Suprapubic skin (tissue), 4 donors: ENCODE results near the gene EIF2S1. TPM values are rescaled to one million over a fixed set of nuclear protein-coding genes. Genes with fewer than 3 reads are reported as not detected.

ENCODE experiments used
- DNase-seq, 2 donors: peaks; one replicate each; pipeline ENCODE4 v3.0.0-alpha.2; 2019; ENCODE audit warnings: low spot score in 2 of 2
- H3K27ac ChIP-seq: fragments of 200-600 bp; sonication (generic); one replicate; pipeline ENCODE4 v1.5.1; 2019
- H3K27me3 ChIP-seq: fragments of 200-600 bp; sonication (generic); one replicate; pipeline ENCODE4 v1.5.1; 2019
- H3K36me3 ChIP-seq: fragments of 200-600 bp; sonication (generic); one replicate; pipeline ENCODE4 v1.5.1; 2019
- H3K4me1 ChIP-seq: fragments of 200-600 bp; sonication (generic); one replicate; pipeline ENCODE4 v1.5.1; 2019
- H3K4me3 ChIP-seq: fragments of 200-600 bp; sonication (generic); one replicate; pipeline ENCODE4 v1.5.1; 2019; ENCODE audit warnings: mild to moderate bottlenecking
- H3K9me3 ChIP-seq: fragments of 200-600 bp; sonication (generic); one replicate; pipeline ENCODE4 v1.5.1; 2019
- CTCF ChIP-seq, 2 donors: fragments of 200-600 bp in 1 of 2; fragments of 450-650 bp in 1 of 2; sonication (generic) in 1 of 2; IDR thresholded peaks; one replicate each; pipeline ENCODE4 v1.5.1; 2016 to 2019; ENCODE audit warnings: antibody characterized with exemption in 2 of 2, mild to moderate bottlenecking in 1 of 2, moderate library complexity in 1 of 2
- EP300 ChIP-seq: sonication (generic); formaldehyde crosslinking; IDR thresholded peaks from one replicate; pipeline ENCODE4 v1.6.1; 2017; ENCODE audit warnings: antibody characterized with exemption
- POLR2A ChIP-seq, 2 donors: fragments of 450-650 bp; IDR thresholded peaks; one replicate each; pipeline ENCODE4 v1.6.1; 2017; ENCODE audit warnings: antibody characterized with exemption in 2 of 2, mild to moderate bottlenecking in 2 of 2, moderate library complexity in 2 of 2
- POLR2AphosphoS5 ChIP-seq, 3 donors: sonication (generic); formaldehyde crosslinking; IDR thresholded peaks; one replicate each; pipeline ENCODE4 v1.6.1; 2017; ENCODE audit warnings: antibody characterized with exemption in 3 of 3
- WGBS: methylation state at CpG from one replicate; pipeline ENCODE4 v1.1.5; 2018; 5-methylcytosine and 5-hydroxymethylcytosine counted together
- total RNA-seq, 4 donors: library from RNA; depleted of rRNA; stranded (reverse); fragments of >200 nt; gene quantifications; one replicate each; pipeline ENCODE4 v1.1.0, GENCODE V29; 2016

Gene EIF2S1
- total RNA-seq, 4 donors from 2014 or later: 54.1 to 89.9 (median 60.1) TPM

GRCh38 chr14:67345583-67345982 lies 14.5 kb upstream of the EIF2S1 start:
- H3K36me3 ChIP-seq: peaks cover 78% of the 10 kb centered on the region
- H3K4me1 ChIP-seq: peaks cover 26% of the 10 kb centered on the region
- no peaks in the 10 kb centered on the region for H3K9me3 ChIP-seq
- TF ChIP-seq POLR2A (IDR thresholded peaks at IDR 0.05): no peak
- no peak for TF ChIP-seq EP300
- no peak for TF ChIP-seq CTCF (IDR thresholded peaks at IDR 0.05)
- no peak for TF ChIP-seq POLR2AphosphoS5 (IDR thresholded peaks at IDR 0.05)
- peak overlapping the region; percentile 18 for H3K27ac ChIP-seq
- DNase-seq: no peak
- no peak overlapping the region for H3K4me3 ChIP-seq
- H3K27me3 ChIP-seq: no peaks in the 10 kb centered on the region

- no peak for TF ChIP-seq CTCF (IDR thresholded peaks at IDR 0.05)
- TF ChIP-seq POLR2A (IDR thresholded peaks at IDR 0.05): no peak
- no peak for TF ChIP-seq EP300
- no peak for TF ChIP-seq POLR2AphosphoS5 (IDR thresholded peaks at IDR 0.05)
- WGBS: 82% methylated on average over 5 of the region's 5 CpGs
- Histone ChIP-seq H3K4me3 (no peak overlapping the region), H3K4me1 (peaks cover 10% of the 10 kb centered on the region), H3K27ac (no peak overlapping the region), H3K9me3 (no peaks in the 10 kb centered on the region), H3K36me3 (peaks cover 54% of the 10 kb centered on the region), H3K27me3 (no peaks in the 10 kb centered on the region)
- DNase-seq: no peak
Measured at GRCh38 chr14:67352055-67352454, 8.1 kb upstream of the EIF2S1 start.

GRCh38 chr14:67357186-67357968 lies 2.8 kb upstream of the EIF2S1 start:
- TF ChIP-seq EP300: no peak
- TF ChIP-seq POLR2A (IDR thresholded peaks at IDR 0.05): no peak
- TF ChIP-seq POLR2AphosphoS5 (IDR thresholded peaks at IDR 0.05): no peak
- TF ChIP-seq CTCF (IDR thresholded peaks at IDR 0.05): no peak
- no peaks in the 10 kb centered on the region for H3K9me3 ChIP-seq
- no peaks in the 10 kb centered on the region for H3K27me3 ChIP-seq
- peaks cover 47% of the 10 kb centered on the region for H3K4me1 ChIP-seq
- no peak overlapping the region for H3K27ac ChIP-seq
- H3K36me3 ChIP-seq: peaks cover 4% of the 10 kb centered on the region
- DNase-seq: no peak
- peak overlapping the region; percentile 91 for H3K4me3 ChIP-seq
- 50% methylated on average over 4 of the region's 4 CpGs for WGBS

- peaks cover 53% of the 10 kb centered on the region for H3K4me1 ChIP-seq
- no peak overlapping the region for H3K27ac ChIP-seq
- H3K9me3 ChIP-seq: no peaks in the 10 kb centered on the region
- no peaks in the 10 kb centered on the region for H3K27me3 ChIP-seq
- peak overlapping the region; percentile 91 for H3K4me3 ChIP-seq
- TF ChIP-seq EP300: no peak
- no peak for TF ChIP-seq POLR2A (IDR thresholded peaks at IDR 0.05)
- no peak for TF ChIP-seq POLR2AphosphoS5 (IDR thresholded peaks at IDR 0.05)
- TF ChIP-seq CTCF (IDR thresholded peaks at IDR 0.05): no peak
- 62% methylated on average over 9 of the region's 9 CpGs for WGBS
- peaks cover 3% of the 10 kb centered on the region for H3K36me3 ChIP-seq
- no peak for DNase-seq
Measured at GRCh38 chr14:67357969-67358354, 2.2 kb upstream of the EIF2S1 start.

- Histone ChIP-seq H3K36me3 (peaks cover 3% of the 10 kb centered on the region), H3K27me3 (no peaks in the 10 kb centered on the region), H3K4me1 (peaks cover 63% of the 10 kb centered on the region), H3K9me3 (no peaks in the 10 kb centered on the region), H3K27ac (peak overlapping the region; percentile 94), H3K4me3 (peak overlapping the region; percentile 91)
- WGBS: 1% methylated on average over 38 of the region's 38 CpGs
- TF ChIP-seq POLR2A (IDR thresholded peaks at IDR 0.05) (peak in 1 of 2 donors; percentile 48), EP300 (no peak), CTCF (IDR thresholded peaks at IDR 0.05) (no peak)
- DNase-seq: peak in 1 of 2 donors; percentile 69
Measured at GRCh38 chr14:67358924-67359774, 979 bp upstream of the EIF2S1 start.
